Right atrium auricular region (tissue), 2 donors: ENCODE results near the gene MAD1L1. TPM values are rescaled to one million over a fixed set of nuclear protein-coding genes. Genes with fewer than 3 reads are reported as not detected.

ENCODE experiments used
- DNase-seq: peaks from one replicate; pipeline ENCODE4 v3.0.0-alpha.2; 2019; ENCODE audit warnings: low spot score
- H3K27ac ChIP-seq, 2 donors: fragments of 200-600 bp; sonication (generic); 1 replicate in 1 of 2; 2 replicates in 1 of 2; pipeline ENCODE4 v1.5.1; 2016 to 2019
- H3K27me3 ChIP-seq, 2 donors: fragments of 200-600 bp; sonication (generic); one replicate each; pipeline versions ENCODE4 v1.5.1 to v1.6.0; 2017 to 2019
- H3K36me3 ChIP-seq: fragments of 200-600 bp; sonication (generic); one replicate; pipeline ENCODE4 v1.5.1; 2016
- H3K4me1 ChIP-seq, 2 donors: fragments of 200-600 bp; sonication (generic); one replicate each; pipeline versions ENCODE4 v1.5.1 to v1.6.0; 2017 to 2019
- H3K4me3 ChIP-seq, 2 donors: fragments of 200-600 bp; sonication (generic); 1 replicate in 1 of 2; 2 replicates in 1 of 2; pipeline ENCODE4 v1.5.1; 2017 to 2019; ENCODE audit warnings: mild to moderate bottlenecking in 1 of 2, moderate library complexity in 1 of 2
- H3K9me3 ChIP-seq, 2 donors: fragments of 200-600 bp; sonication (generic); one replicate each; pipeline ENCODE4 v1.5.1; 2019
- total RNA-seq, 2 donors: library from RNA; depleted of rRNA; stranded (reverse); fragments of >200 nt; gene quantifications; one replicate each; pipeline ENCODE4 v1.1.0, GENCODE V29; 2016
- TF ChIP-seq, protein P1 (sequence below), 2 donors: fragments of 200-600 bp; sonication (generic); IDR thresholded peaks; one replicate each; pipeline ENCODE4 v1.5.1; 2019; ENCODE audit warnings: antibody characterized with exemption in 2 of 2

Gene MAD1L1
- total RNA-seq, 2 donors from 2014 or later = 13.3 to 31.9 TPM

DNA sequence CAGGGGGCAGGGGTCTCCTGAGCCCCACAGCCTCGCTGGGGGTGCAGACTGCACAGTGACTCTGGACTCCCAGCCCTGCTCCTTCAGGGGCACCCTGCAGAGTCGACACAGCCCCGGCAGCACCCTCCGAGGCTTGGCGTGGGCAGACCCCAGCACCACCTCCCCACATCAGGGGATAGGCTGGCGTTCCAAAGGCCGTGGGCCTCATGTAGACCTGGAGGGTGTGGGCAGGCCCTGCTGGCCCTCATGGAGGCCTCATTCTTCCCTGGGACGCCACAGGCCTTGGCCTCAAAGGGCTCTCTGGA lies 296.8 kb downstream of the MAD1L1 start:
- DNase-seq = no peak

DNA sequence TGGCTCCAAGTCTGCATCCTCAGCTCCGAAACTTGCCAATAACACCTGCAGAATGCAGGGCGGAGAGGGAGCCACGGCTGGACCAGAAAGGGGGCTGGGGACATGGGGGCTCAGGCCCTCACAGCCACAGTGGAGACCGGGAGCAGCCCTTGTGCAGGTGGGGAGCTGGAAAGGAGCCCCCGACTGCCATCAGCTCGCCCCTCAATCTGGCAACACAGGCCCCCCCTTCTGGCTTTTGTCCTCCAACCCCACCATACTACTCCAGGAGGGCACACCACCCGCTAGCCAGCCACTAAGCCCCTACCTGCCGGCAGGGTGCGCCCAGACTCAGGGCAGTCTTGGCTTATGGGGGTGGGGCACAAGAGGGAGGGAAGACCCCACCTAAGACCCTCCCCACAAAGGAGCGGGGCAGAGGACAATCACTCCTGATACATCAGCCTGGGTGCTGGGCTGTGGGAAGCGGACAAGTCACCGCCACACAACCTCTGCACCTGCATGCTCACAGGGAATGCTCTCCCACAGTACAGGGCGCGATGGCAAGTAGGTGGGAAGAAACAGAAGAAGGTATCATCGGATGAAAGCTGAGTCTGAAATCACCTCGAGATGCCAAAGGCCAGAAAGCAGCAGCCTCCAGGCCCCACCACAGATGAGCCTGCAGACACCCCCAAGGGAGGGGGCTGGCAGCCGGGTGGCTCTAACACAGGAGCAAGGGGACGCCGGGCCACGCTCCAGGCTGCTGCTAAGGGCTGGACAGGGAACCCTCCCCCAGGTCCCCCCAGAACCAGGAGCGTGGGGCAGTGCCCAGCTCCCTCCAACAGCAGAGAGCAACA lies 297.4 kb downstream of the MAD1L1 start:
- no peak overlapping the region for H3K27ac ChIP-seq
- no peaks in the 10 kb centered on the region for H3K27me3 ChIP-seq
- peaks cover 0 to 5% of the 10 kb centered on the region in 2 donors for H3K4me1 ChIP-seq
- no peak overlapping the region for H3K4me3 ChIP-seq
- no peaks in the 10 kb centered on the region for H3K36me3 ChIP-seq
- TF ChIP-seq, protein P1, sequence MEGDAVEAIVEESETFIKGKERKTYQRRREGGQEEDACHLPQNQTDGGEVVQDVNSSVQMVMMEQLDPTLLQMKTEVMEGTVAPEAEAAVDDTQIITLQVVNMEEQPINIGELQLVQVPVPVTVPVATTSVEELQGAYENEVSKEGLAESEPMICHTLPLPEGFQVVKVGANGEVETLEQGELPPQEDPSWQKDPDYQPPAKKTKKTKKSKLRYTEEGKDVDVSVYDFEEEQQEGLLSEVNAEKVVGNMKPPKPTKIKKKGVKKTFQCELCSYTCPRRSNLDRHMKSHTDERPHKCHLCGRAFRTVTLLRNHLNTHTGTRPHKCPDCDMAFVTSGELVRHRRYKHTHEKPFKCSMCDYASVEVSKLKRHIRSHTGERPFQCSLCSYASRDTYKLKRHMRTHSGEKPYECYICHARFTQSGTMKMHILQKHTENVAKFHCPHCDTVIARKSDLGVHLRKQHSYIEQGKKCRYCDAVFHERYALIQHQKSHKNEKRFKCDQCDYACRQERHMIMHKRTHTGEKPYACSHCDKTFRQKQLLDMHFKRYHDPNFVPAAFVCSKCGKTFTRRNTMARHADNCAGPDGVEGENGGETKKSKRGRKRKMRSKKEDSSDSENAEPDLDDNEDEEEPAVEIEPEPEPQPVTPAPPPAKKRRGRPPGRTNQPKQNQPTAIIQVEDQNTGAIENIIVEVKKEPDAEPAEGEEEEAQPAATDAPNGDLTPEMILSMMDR (IDR thresholded peaks at IDR 0.05) = no peak
- DNase-seq = no peak
- no peaks in the 10 kb centered on the region for H3K9me3 ChIP-seq

More for the DNA sequence above, 296.8 kb downstream of the MAD1L1 start:
- Histone ChIP-seq H3K4me1 (peaks cover 0 to 5% of the 10 kb centered on the region in 2 donors), H3K27ac (no peak overlapping the region), H3K4me3 (no peak overlapping the region), H3K9me3 (no peaks in the 10 kb centered on the region), H3K27me3 (no peaks in the 10 kb centered on the region), H3K36me3 (no peaks in the 10 kb centered on the region)
- TF ChIP-seq, protein P1 (IDR thresholded peaks at IDR 0.05) = no peak

DNA sequence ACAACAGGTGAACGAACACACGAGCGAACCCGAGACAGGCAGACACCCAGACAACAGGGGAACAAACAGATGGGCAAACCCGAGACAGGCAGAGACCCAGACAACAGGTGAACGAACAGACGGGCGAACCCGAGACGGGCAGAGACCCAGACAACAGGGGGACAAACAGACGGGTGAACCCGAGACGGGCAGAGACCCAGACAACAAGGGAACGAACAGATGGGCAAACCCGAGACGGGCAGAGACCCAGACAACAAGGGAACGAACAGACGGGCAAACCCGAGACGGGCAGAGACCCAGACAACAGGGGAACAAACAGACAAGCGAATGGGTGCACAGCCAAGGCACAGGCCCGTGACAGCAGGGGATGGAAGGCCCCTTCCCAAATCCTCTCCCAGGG lies 298.0 kb downstream of the MAD1L1 start:
- no peaks in the 10 kb centered on the region for H3K36me3 ChIP-seq
- peaks cover 0 to 5% of the 10 kb centered on the region in 2 donors for H3K4me1 ChIP-seq
- TF ChIP-seq, protein P1 (IDR thresholded peaks at IDR 0.05) = no peak
- DNase-seq = no peak
- no peak overlapping the region for H3K27ac ChIP-seq
- no peak overlapping the region for H3K4me3 ChIP-seq
- H3K9me3 ChIP-seq = no peaks in the 10 kb centered on the region
- no peaks in the 10 kb centered on the region for H3K27me3 ChIP-seq

DNA sequence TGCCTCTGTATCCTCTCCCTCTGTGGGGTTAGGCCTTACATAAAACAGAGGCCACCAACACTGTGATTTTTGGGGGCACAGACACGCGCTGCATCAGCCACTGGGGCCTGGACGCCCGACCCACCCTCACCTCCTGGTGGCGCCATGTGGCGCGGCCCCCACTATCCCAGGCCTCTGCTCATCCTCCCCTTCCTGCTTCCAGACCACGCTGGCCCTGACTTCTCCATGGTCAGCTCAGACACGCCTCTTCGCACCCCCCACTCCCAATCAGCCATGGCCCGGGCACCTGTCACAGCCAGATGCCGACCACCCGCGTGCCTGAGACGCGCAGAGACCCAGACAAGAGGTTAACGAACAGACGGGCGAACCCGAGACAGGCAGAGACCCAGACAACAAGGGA lies 298.7 kb downstream of the MAD1L1 start:
- Histone ChIP-seq H3K27me3 (no peaks in the 10 kb centered on the region), H3K4me1 (peaks cover 0 to 5% of the 10 kb centered on the region in 2 donors), H3K27ac (no peak overlapping the region), H3K4me3 (no peak overlapping the region), H3K36me3 (no peaks in the 10 kb centered on the region), H3K9me3 (no peaks in the 10 kb centered on the region)
- TF ChIP-seq, protein P1 (IDR thresholded peaks at IDR 0.05) = no peak
- no peak for DNase-seq

DNA sequence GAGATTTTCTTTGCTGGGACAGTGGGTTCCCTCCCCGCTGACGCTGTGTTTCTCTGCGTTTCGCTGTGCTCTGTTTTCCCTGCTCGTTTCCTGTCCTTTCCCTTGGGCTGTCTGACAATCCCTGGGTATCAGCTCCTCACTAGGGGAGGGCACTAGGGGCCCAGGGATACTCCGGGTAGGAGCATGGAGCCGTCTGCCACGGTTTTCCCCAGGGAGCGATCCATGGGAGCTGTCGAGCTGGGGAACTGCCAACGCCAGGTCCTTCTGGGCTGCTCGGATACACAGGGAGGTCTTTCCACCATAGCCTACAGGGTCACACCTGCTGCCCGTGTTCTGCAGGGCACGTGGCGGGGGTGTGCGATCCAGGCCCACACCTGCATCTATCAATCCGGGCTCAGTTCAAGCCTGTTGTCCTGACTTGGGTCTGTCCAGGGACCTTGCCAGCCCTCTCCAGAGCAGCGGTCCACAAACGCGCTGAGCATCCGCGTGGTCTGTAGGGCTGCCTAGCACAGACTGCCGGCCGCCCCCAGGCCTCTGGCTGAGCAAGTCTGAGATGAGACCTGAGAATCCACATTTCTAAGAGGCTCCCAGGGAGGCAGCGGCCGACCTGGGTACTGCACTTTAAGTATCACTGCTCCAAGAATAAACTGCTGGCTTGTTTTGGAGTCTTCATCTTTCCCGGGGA lies 299.5 kb downstream of the MAD1L1 start:
- peaks cover 0 to 2% of the 10 kb centered on the region in 2 donors for H3K4me1 ChIP-seq
- H3K4me3 ChIP-seq = no peak overlapping the region
- no peak for DNase-seq
- H3K27me3 ChIP-seq = no peaks in the 10 kb centered on the region
- TF ChIP-seq, protein P1 (IDR thresholded peaks at IDR 0.05) = no peak
- H3K9me3 ChIP-seq = no peaks in the 10 kb centered on the region
- no peaks in the 10 kb centered on the region for H3K36me3 ChIP-seq
- H3K27ac ChIP-seq = no peak overlapping the region
